Endodermal cell (in vitro differentiated cells): Measurements from ENCODE around the gene SCRN2. TPM values are rescaled to one million over a fixed set of nuclear protein-coding genes. Genes with fewer than 3 reads are reported as not detected.

Experiments
- DNase-seq: peaks from one replicate; pipeline ENCODE4 v3.0.0-alpha.2; 2017
- H3K27ac ChIP-seq: 2 replicates; pipeline ENCODE4 v1.5.1; 2013; ENCODE audit warnings: mild to moderate bottlenecking, low read depth, low read length, moderate library complexity
- H3K27me3 ChIP-seq: 2 replicates; pipeline ENCODE4 v1.6.1; 2013; ENCODE audit warnings: mild to moderate bottlenecking, low read length, moderate library complexity; ENCODE audit not compliant: insufficient read depth, control insufficient read depth, poor library complexity, severe bottlenecking
- H3K36me3 ChIP-seq: 2 replicates; pipeline ENCODE4 v1.7.0; 2013; ENCODE audit warnings: mild to moderate bottlenecking, low read length, moderate library complexity; ENCODE audit not compliant: control insufficient read depth, insufficient read depth
- H3K4me1 ChIP-seq: one replicate; pipeline ENCODE4 v1.7.0; 2013; ENCODE audit warnings: low read length; ENCODE audit not compliant: control insufficient read depth, insufficient read depth
- H3K4me3 ChIP-seq: 2 replicates; pipeline ENCODE4 v1.5.1; 2013; ENCODE audit warnings: mild to moderate bottlenecking, low read length, moderate library complexity
- H3K9ac ChIP-seq: 2 replicates; pipeline ENCODE4 v1.6.1; 2013; ENCODE audit warnings: mild to moderate bottlenecking, low read length, moderate library complexity; ENCODE audit not compliant: poor library complexity, severe bottlenecking; ENCODE audit errors: extremely low read depth
- H3K9me3 ChIP-seq: 2 replicates; pipeline ENCODE4 v1.6.1; 2013; ENCODE audit warnings: mild to moderate bottlenecking, low read length, moderate library complexity; ENCODE audit not compliant: control insufficient read depth
- H3K27ac Mint-ChIP-seq: 2 replicates; pipeline ENCODE4 v1.8.0; 2020; ENCODE audit warnings: mixed read lengths
- H3K27me3 Mint-ChIP-seq: 2 replicates; pipeline ENCODE4 v1.8.0; 2021; ENCODE audit warnings: mild to moderate bottlenecking, mixed read lengths; ENCODE audit not compliant: insufficient read depth
- H3K36me3 Mint-ChIP-seq: 2 replicates; pipeline ENCODE4 v1.8.0; 2020; ENCODE audit warnings: low read depth, mixed read lengths
- H3K4me1 Mint-ChIP-seq: 2 replicates; pipeline ENCODE4 v1.8.0; 2020; ENCODE audit warnings: mixed read lengths
- H3K4me3 Mint-ChIP-seq: 2 replicates; pipeline ENCODE4 v1.8.0; 2020; ENCODE audit warnings: mild to moderate bottlenecking, moderate library complexity, mixed read lengths
- H3K9me3 Mint-ChIP-seq: 2 replicates; pipeline ENCODE4 v1.8.0; 2020; ENCODE audit warnings: mild to moderate bottlenecking, mixed read lengths
- WGBS, 2 experiments: methylation state at CpG; one replicate each; pipeline versions ENCODE4 v1.1.5 to v1.1.7; 2013; ENCODE audit warnings: missing lambda C conversion rate in 2 of 2, mixed read lengths in 1 of 2; ENCODE audit not compliant: insufficient coverage in 1 of 2, insufficient read length in 1 of 2; 5-methylcytosine and 5-hydroxymethylcytosine counted together
- total RNA-seq, 2 donors: library from RNA; stranded (reverse); fragmentation: NEBNext Ultra II Directional in 1 of 2; extraction: Animal tissue kit (Norgen Biotek cat#: 25700) in 1 of 2; gene quantifications; 2 replicates in 1 of 2; 3 replicates in 1 of 2; pipeline ENCODE4 v1.2.1, GENCODE V29; 2021
- TF ChIP-seq, protein P1 (sequence below): fragments of 200-600 bp; sonication (generic); conservative IDR thresholded peaks from 2 replicates; pipeline ENCODE4 v1.5.0; 2021; ENCODE audit warnings: antibody characterized with exemption, mild to moderate bottlenecking

SCRN2 gene
- total RNA-seq, 2 donors from 2014 or later, result 54.5 to 71.9 TPM

DNA sequence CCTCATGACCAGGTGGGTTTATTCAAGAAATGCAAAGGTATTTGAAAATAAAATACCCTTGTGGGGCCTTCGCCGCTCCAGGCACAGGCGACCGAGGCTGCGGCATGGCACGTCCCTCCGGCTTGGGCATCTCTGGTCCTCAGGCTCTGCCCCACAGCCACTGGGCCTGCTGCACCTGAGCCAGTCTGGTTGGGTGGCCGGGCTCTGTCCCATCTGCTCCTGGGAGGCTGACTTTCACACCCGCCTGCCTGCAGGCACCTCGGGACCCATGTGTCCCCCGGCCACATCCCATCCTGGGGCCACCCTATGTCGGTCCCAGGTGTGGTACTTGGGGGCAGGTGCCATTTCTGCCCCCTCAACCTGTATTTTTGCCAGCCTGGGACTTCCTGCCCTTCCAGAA lies 40.4 kb downstream of the SCRN2 start:
- Mint-ChIP-seq H3K27ac (no peak overlapping the region), H3K4me1 (no peaks in the 10 kb centered on the region), H3K4me3 (no peak overlapping the region), H3K9me3 (no peaks in the 10 kb centered on the region), H3K36me3 (no peaks in the 10 kb centered on the region), H3K27me3 (peaks cover 10% of the 10 kb centered on the region)
- Histone ChIP-seq H3K9me3 (no peaks in the 10 kb centered on the region), H3K27me3 (peaks cover 25% of the 10 kb centered on the region), H3K36me3 (no peaks in the 10 kb centered on the region), H3K4me1 (no peaks in the 10 kb centered on the region), H3K27ac (no peak overlapping the region), H3K9ac (no peak overlapping the region), H3K4me3 (no peak overlapping the region)
- TF ChIP-seq, protein P1, sequence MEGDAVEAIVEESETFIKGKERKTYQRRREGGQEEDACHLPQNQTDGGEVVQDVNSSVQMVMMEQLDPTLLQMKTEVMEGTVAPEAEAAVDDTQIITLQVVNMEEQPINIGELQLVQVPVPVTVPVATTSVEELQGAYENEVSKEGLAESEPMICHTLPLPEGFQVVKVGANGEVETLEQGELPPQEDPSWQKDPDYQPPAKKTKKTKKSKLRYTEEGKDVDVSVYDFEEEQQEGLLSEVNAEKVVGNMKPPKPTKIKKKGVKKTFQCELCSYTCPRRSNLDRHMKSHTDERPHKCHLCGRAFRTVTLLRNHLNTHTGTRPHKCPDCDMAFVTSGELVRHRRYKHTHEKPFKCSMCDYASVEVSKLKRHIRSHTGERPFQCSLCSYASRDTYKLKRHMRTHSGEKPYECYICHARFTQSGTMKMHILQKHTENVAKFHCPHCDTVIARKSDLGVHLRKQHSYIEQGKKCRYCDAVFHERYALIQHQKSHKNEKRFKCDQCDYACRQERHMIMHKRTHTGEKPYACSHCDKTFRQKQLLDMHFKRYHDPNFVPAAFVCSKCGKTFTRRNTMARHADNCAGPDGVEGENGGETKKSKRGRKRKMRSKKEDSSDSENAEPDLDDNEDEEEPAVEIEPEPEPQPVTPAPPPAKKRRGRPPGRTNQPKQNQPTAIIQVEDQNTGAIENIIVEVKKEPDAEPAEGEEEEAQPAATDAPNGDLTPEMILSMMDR, result no peak
- 77 to 89% methylated on average over 8 to 12 of the region's 12 CpGs for WGBS, 2 experiments
- peak; percentile 47 for DNase-seq

GRCh38 chr17:47797797-47798196 lies 43.3 kb downstream of the SCRN2 start:
- H3K4me3 ChIP-seq, result no peak overlapping the region
- DNase-seq, result peak; percentile 78
- no peaks in the 10 kb centered on the region for H3K36me3 Mint-ChIP-seq
- peaks cover 54% of the 10 kb centered on the region for H3K27me3 ChIP-seq
- no peak overlapping the region for H3K4me3 Mint-ChIP-seq
- H3K27me3 Mint-ChIP-seq, result peaks cover 33% of the 10 kb centered on the region
- no peaks in the 10 kb centered on the region for H3K9me3 ChIP-seq
- H3K9me3 Mint-ChIP-seq, result no peaks in the 10 kb centered on the region
- no peak overlapping the region for H3K27ac Mint-ChIP-seq
- WGBS, 2 experiments, result 58% methylated on average over 2 of the region's 2 CpGs; no CpG with 5 or more reads in 1 of the 2 experiments
- TF ChIP-seq, protein P1, result no peak
- no peak overlapping the region for H3K27ac ChIP-seq
- no peaks in the 10 kb centered on the region for H3K36me3 ChIP-seq
- no peak overlapping the region for H3K9ac ChIP-seq
- no peaks in the 10 kb centered on the region for H3K4me1 ChIP-seq
- H3K4me1 Mint-ChIP-seq, result no peaks in the 10 kb centered on the region

- TF ChIP-seq, protein P1, result no peak
- Histone ChIP-seq H3K36me3 (no peaks in the 10 kb centered on the region), H3K4me3 (no peak overlapping the region), H3K27ac (no peak overlapping the region), H3K27me3 (peaks cover 81% of the 10 kb centered on the region), H3K9ac (no peak overlapping the region), H3K9me3 (no peaks in the 10 kb centered on the region), H3K4me1 (no peaks in the 10 kb centered on the region)
- no peak for DNase-seq
- Mint-ChIP-seq H3K27ac (no peak overlapping the region), H3K9me3 (no peaks in the 10 kb centered on the region), H3K4me1 (peaks cover 2% of the 10 kb centered on the region), H3K4me3 (no peak overlapping the region), H3K36me3 (no peaks in the 10 kb centered on the region), H3K27me3 (peaks cover 74% of the 10 kb centered on the region)
- 70 to 80% methylated on average over 2 to 6 of the region's 6 CpGs for WGBS, 2 experiments
Measured at GRCh38 chr17:47792979-47793378, 48.1 kb downstream of the SCRN2 start.
